ENCODE data around the gene CGNL1. TPM values are rescaled to one million over a fixed set of nuclear protein-coding genes. Genes with fewer than 3 reads are reported as not detected.

The CGNL1 gene
- total RNA-seq, 1 experiment from 2014 or later = 34.6 TPM

GRCh38 chr15:57494581-57494980 lies 118.3 kb downstream of the CGNL1 start:
- Histone ChIP-seq H4K8ac (replicated peaks; ENCODE audit: insufficient read length, low read depth, low read length) (no peak overlapping the region), H3K18ac (ENCODE audit: insufficient read length, low read depth, low read length) (no peak overlapping the region), H4K5ac (ENCODE audit: insufficient read length, low read depth, low read length) (no peak overlapping the region), H3K23me2 (ENCODE audit: insufficient read length, low read depth, low read length, poor library complexity, severe bottlenecking) (no peaks in the 10 kb centered on the region), H3K27me3 (ENCODE audit: insufficient read depth, low read length) (no peaks in the 10 kb centered on the region), H2BK120ac (ENCODE audit: low read depth, low read length, poor library complexity, severe bottlenecking) (no peak overlapping the region), H2BK20ac (ENCODE audit: low read depth, low read length, poor library complexity, severe bottlenecking) (no peak overlapping the region), H3K9me3 (ENCODE audit: control insufficient read depth, low read depth, low read length) (no peaks in the 10 kb centered on the region), H3K56ac (ENCODE audit: insufficient read length, low read depth, low read length) (no peak overlapping the region), H3K4me2 (ENCODE audit: insufficient read depth, insufficient read length, low read length) (no peak overlapping the region), H2BK12ac (ENCODE audit: insufficient read length, low read depth, low read length) (no peak overlapping the region), H3K4ac (ENCODE audit: low read depth, low read length) (no peak overlapping the region), H2BK15ac (ENCODE audit: low read depth, low read length) (no peak overlapping the region), H2AK5ac (ENCODE audit: insufficient read length, low read length) (no peak overlapping the region), H3K23ac (ENCODE audit: insufficient read length, low read depth, low read length) (no peak overlapping the region), H3K4me1 (ENCODE audit: insufficient read depth, low read length) (no peaks in the 10 kb centered on the region), H3K14ac (ENCODE audit: insufficient read depth, low read length) (no peak overlapping the region), H3K9ac (ENCODE audit: extremely low read depth, insufficient read length, low read length) (no peak overlapping the region), H3K27ac (ENCODE audit: insufficient read length, low read depth, low read length) (no peak overlapping the region), H3T11ph (ENCODE audit: low read length) (no peak overlapping the region), H3K79me2 (ENCODE audit: insufficient read depth, low read length) (no peaks in the 10 kb centered on the region), H2BK5ac (ENCODE audit: insufficient read length, low read length) (no peak overlapping the region), H3K79me1 (ENCODE audit: insufficient read depth, low read depth, low read length, poor library complexity, severe bottlenecking) (no peaks in the 10 kb centered on the region), H2AFZ (ENCODE audit: low read length) (no peak overlapping the region), H4K91ac (ENCODE audit: insufficient read length, low read depth, low read length) (no peak overlapping the region), H4K20me1 (ENCODE audit: control insufficient read depth, insufficient read depth, insufficient read length) (no peaks in the 10 kb centered on the region)
- no CpG with 5 or more reads among the region's 4 CpGs for WGBS (ENCODE audit: extremely low coverage, insufficient read length, low lambda C conversion rate)
- Mint-ChIP-seq H3K27ac (no peak overlapping the region), H3K36me3 (ENCODE audit: insufficient read depth in 1 of 3, low read depth in 3 of 3) (peaks cover 0 to 3% (median 0%) of the 10 kb centered on the region in 3 experiments; a peak in 3 of 7 replicates), H3K9me3 (no peaks in the 10 kb centered on the region), H3K4me1 (peaks cover 4 to 6% of the 10 kb centered on the region in 2 experiments), H3K27me3 (ENCODE audit: low read depth) (0 out of 2 replicates have a peak, but pooled peaks cover 1% of the 10 kb centered on the region), H3K4me3 (no peak overlapping the region)
- no peak for DNase-seq
- TF ChIP-seq CTCF (conservative IDR thresholded peaks at IDR 0.05) = no peak
